GM12874 (cell line): ENCODE measurements around the gene MAVS.

ENCODE experiments used
- CTCF ChIP-seq: IDR thresholded peaks from 2 replicates; pipeline ENCODE4 v1.5.1; 2011; ENCODE audit warnings: low read depth, mild to moderate bottlenecking, control low read depth, low read length, moderate library complexity; ENCODE audit not compliant: insufficient read depth

Gene MAVS

DNA sequence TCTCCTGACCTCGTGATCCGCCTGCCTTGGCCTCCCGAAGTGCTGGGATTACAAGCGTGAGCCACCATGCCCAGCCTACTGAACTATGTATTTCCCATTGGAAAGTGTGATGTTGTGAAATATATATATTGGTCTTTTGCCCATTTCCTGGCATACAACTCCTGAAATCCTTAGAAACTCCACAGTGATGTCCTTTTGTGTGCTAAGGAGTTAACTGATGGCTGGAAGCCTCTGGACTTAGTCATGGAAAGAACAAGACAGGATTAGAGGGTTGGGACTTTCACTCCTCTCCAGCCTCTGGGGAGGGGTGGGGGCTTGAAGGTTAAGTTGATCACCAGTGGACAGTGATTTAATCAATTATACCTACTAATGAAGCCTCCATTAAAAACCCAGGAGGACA, 49.7 kb downstream of the MAVS start:
- no peak for TF ChIP-seq CTCF

DNA sequence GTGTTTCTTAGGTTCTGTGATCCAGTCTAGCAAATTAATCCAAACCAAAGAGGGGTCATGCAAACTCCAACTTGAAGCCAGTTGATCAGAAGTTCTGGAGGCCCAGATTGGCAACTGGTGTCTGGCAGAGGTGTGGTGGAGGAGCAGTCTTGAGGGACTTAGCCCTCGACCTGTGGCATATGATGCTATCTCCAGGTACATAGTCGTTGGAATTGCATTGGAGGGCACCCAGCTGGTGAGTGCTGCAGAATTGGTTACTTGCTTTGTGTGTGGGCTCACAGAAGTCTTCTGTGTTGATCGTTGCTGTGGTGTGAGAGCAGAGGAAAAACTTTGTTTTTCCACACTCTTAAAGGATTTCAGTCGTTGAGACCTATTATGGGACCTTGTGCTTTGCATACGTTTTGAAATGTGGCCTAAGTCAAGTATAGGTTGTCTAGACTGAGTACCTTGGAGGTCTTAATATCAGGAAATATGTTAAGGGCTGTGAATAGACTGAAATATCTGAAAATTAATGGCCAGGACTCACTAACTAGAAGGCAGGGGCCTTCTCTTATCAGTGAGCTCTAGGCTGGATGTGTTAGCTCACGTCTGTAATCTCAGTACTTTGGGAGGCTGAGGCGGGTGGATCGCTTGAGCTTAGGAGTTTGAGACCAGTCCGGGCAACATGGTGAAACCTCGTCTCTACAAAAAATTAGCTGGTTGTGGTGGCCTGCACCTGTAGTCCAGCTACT, 50.4 kb downstream of the MAVS start:
- no peak for TF ChIP-seq CTCF

DNA sequence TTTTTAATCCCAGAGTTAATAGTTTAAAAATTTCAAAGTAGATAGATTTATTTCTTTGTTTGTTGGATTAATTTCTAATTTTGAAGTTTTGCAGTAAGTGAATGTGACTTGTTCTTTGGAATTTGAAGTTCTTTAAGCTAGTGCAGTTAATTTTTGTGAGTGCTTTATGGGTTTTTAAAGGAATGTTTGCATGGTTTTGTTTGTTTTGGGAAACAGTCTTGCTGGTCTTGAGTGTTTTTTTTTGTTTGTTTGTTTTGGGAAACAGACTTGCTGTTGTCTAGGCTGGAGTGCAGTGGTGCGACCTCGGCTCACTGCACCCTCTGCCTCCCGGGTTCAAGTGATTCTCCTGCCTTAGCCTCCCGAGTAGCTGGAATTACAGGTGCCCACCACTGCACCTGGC, 52.0 kb downstream of the MAVS start:
- no peak for TF ChIP-seq CTCF

DNA sequence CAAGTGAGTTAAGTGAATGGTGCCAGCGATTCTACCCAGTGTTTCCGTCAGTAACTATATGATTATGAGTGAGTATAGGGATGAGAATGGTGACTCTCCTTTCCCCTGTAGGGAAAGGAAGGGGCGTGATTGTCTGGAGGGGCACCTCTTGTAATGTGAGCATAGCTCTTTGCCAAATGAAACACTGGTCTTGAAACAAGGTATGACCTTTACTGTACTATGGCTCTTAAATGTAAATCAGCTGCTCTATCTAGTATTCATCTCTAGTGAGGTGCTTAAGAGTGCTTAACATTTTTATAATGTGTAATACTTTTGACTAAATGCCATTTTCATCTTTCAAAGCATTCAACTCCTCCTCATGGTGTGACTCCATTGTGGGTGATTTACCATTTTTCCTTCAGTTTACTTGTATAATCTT, 53.6 kb downstream of the MAVS start:
- TF ChIP-seq CTCF: no peak

- no peak for TF ChIP-seq CTCF
Measured at GRCh38 chr20:3901028-3901705, 54.5 kb downstream of the MAVS start.

GRCh38 chr20:3901706-3902440, 55.2 kb downstream of the MAVS start:
- no peak for TF ChIP-seq CTCF

DNA sequence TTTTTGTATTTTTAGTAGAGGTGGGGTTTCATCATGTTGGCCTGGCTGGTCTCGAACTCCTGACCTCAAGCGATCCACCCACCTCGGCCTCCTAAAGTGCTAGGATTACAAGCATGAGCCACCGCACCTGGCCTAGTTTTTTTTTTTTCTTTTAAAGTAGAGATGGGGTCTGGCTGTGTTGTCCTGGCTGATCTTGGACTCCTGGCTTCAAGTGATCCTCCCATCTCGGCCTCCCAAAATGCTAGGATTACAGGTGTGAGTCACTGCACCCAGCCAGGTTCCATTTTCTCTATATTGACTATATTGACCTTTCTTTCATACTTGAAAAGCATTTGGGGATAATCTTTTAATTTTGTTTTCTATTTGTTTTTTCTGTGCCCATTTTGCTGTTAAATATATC, 55.8 kb downstream of the MAVS start:
- TF ChIP-seq CTCF: no peak
